ENCODE measurements around the gene TRIM42.

The TRIM42 gene

DNA sequence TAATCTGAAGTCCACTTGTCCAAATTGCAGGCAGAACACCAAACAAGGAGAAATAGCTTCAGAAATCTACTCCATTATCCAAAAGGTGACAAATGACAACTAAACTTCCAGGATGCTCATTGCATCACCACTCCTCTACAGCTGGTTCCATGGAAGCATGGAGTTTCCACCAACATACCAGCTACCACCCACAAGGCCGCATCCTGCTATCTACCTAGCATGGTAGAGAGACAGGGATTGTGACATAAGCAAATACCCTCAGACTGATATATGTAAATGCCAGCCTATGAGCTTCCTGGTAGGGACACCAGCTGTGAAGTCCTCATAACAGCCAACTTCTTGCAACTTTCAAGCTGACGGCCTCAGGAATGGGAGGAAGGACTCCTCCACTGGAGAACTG lies at the start of gene TRIM42:
Gene TRIM42, plus strand, starts transcription at position 301 of the 400 bp plus-strand sequence. CDS start 166 bp downstream, outside the sequence.
- no peak for FAIRE-seq

GRCh38 chr3:140628606-140629005 lies 49.3 kb upstream of the TRIM42 start:
- no peak for FAIRE-seq

DNA sequence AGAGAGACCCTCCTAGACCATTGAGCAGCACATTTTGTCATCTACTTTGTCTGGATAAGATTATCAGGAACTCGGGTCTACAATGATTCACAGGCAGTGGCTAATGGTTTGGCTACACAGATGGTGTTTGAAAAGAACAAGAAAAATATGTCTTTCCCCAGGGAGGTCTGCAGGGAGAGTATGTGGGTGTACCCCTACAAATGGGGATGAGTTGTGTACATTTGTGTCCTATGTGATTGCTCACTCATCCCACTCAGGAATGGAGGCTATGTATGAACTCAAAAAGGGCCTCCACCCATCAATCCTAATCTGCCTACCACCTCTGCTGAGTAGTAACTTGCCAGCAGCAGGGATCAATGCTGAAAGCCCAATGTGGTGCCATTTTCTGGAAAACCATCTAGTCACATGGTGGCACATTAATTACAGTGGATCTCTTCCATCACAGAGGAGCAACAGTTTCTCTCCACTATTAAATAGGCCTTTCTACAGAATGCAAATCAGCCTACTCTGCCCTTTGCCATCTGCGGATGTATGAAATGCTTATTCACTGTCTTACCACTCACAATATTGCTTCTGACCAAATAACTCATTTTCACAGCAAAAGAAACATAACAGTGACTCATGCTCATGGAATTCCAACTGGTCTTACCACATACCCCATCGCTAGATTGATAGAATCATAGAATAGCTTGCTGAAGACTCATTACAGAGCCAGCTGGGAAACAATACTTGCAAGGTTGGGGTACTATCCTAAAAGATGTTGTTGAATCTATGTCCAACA lies 48.3 kb upstream of the TRIM42 start:
- FAIRE-seq: no peak

DNA sequence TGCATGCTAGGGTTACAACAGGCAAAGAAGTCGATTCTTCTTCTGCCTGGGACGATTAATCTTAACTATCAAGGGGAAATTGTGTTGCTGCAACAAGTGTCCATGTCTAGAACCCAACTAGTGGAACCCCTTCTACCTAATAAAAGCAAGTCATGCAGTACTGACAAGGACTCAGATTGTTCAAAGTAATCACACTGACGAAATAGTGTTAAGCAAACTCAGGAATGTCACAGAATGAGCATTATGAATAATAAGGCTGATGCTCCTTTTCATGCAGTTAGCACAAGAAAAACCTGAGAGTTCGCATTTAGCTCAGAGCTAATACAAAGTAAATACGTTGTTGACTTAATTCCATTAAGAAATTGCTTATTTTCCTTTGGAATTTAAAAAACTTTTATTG lies 47.5 kb upstream of the TRIM42 start:
- no peak for FAIRE-seq

DNA sequence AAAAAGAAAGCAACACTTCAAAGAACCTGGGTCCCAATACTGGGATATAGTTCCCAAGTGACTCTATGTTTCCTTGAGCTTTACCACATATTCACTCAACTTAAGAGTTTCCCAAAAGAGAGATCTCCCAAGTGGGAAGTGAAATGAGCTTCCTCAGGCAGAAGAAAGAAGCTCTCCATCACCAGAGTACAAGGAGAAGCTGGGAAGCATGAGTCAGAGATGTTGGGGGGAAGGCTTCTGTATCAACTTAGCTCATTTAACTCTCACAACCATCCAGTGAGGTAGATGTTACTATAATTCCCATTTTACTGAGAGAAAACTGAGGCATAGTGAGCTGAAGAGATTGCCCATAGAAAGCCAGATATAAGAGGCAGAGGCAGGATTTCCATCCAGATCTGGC lies 47.0 kb upstream of the TRIM42 start:
- no peak for FAIRE-seq

- FAIRE-seq: no peak
Measured at GRCh38 chr3:140635276-140635675, 42.6 kb upstream of the TRIM42 start.

DNA sequence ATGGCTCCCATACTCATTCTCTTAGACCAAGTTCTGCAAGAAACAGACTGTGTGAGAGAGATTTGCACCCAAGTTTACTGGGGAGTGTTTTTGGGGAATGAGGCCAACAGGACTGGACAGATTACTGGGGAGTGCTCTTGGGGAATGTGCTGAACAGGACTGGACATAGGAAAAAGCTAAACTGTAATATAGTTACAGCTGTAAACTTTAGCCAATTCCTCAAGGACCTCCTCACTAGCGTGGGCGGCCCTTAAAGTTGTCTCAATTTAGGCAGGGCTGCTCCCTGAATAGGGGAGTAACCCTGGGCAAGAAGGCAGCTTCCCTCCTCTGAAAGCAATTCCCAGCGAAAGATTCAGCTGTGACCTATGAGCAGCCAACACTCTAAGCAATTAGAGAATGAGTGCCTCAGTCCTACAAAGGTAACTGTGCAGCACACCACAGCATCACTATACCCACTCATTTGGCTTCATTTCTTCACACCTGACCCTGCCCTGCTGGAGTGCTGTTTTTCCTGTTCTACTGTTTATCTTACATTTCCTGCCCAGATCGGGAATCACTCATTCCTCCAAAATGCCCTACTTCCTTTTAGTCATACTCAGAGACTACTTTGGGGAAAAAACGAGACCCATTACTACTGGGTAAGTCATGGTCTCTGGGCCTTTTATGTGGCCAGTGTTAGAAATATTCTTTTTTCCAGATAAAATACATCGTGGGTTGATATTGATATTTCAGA lies 41.3 kb upstream of the TRIM42 start:
- FAIRE-seq: no peak

DNA sequence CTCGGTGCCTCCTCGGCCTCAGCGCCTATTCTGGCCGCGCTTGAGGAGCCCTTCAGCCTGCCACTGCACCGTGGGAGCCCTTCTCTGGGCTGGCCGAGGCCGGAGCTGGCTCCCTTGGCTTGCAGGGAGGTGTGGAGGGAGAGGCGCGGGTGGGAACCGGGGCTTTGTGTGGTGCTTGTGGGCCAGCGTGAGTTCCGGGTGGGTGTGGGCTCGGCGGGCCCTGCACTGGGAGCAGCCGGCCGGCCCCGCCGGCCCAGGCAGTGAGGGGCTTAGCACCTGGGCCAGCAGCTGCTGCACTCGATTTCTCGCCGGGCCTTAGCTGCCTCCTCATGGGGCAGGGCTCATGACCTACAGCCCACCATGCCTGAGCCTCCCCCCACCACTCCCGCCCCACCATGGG lies 26.6 kb upstream of the TRIM42 start:
- no peak for FAIRE-seq

GRCh38 chr3:140655678-140656077 lies 22.2 kb upstream of the TRIM42 start:
- FAIRE-seq: no peak

DNA sequence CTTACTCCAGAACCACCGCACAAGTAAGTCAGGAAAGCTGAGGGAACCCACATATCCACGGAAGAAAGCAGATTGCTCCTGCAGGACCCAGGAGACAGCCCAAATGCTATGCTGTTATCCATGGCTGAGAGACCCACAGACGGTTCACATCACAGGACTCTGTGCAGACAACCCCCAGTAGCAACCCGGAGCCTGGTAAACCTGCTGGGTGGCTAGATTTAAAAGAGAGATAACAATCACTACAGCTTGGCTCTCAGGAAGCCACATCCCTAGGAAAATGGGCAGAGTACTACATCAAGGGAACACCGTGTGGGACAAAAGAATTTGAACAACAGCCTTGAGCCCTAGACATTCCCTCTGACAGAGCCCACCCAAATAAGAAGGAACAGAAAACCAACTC lies 13.8 kb upstream of the TRIM42 start:
- no peak for FAIRE-seq

- no peak for FAIRE-seq
Measured at GRCh38 chr3:140682586-140682985, 4.7 kb downstream of the TRIM42 start.

GRCh38 chr3:140686128-140686527 lies 8.3 kb downstream of the TRIM42 start:
- no peak for FAIRE-seq

- FAIRE-seq: no peak
Measured at GRCh38 chr3:140686948-140687347, 9.1 kb downstream of the TRIM42 start.

DNA sequence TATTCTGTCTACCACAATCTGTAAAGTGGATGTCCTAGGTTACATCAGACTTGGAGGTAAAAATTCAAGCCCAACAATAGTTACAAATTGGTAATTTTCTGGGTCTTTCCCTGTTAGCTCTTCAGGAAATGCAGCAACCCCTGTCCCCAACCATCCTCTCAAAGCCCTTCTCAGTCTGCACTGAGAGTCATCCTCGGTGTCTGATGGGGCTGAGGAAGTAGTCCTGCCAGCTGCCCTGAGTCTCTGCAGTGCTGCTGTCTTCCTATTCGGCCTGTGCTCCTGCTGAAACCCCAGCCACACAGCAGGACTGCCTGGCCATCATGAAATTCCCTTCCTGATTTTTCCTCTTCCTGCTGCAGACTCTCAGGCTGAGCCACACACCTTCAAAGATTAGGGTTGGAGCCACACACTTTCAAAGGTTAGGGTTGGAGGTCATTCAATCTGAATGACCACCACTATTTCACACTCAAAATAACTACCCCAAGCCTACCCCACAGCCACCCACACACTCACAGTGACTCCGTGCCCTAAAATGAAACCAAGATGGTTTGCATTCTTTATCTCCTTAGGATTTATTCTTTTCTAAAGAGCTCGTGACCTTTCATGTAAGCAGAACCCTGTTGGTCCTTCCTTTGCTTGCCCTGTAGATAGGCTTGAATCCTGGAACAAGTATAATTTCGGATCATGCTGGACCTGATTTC lies 17.6 kb downstream of the TRIM42 start:
- no peak for FAIRE-seq

DNA sequence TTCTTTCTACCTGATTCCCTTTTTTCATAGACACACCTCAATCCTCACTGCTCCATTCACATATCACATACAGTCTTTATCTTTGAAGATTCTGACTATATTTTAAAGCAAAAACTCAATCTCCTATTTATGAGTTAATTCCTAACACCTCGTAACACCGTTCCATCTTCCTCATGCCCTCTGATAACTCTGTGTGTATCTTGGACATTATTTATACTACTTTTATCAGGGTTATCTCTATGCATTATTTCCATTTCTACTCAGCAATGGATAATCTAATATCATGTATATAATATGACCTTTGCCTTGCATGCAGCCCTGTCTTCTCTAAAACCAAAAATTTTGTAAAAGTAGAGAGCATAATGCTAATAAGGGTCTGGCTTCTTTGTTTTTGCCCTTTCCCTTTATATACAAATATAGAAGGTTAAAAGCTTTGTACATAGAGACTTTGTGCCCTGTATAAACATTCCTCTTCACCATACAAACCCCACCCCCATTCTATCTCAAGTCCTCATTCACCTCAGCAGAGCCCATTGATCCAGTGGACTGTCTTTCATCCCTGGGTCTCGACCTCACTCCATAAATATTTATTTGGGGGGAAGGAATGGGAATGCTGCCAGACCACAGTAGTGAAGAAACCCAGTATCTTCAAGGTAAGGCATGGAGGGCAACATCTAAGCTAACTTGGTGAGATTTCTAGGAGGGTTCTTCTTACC lies 21.8 kb downstream of the TRIM42 start:
- no peak for FAIRE-seq

DNA sequence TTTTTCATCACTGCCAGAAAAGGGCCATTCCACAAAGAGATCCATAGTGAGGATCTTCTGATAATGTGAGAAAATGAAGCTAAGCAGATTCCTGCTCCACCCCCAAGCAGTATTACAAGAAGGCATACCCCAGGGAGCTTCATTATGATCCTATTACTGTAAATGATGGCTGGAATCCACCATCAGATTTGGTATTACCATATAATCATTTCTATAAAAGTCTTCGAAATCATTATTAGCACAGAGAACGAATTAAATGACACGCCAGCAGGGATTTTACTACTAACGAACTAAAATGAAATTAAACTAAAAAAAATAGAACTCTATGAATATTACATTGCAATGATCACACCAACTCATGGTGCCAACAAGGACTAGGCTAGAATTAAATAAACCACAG lies 24.4 kb downstream of the TRIM42 start:
- no peak for FAIRE-seq

DNA sequence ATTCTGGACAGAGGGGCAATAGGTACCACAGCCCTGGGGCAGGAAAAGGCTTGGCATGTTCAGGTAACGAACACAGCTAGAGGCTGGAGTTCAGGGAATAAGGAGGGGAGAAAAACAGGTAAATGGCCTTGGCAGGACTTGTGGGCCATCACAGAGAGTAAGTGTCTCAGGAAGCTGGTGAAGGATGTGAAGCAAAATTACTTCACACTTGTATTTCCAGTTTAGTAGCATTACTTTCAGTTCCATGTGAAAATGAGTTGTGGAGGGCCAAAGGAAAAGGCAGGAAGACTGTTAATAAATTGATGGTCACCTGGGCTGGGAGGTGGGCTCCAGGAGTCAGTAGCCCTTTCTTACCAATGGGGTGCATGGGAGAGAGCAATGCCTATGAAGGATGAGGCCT lies 25.6 kb downstream of the TRIM42 start:
- FAIRE-seq: no peak

DNA sequence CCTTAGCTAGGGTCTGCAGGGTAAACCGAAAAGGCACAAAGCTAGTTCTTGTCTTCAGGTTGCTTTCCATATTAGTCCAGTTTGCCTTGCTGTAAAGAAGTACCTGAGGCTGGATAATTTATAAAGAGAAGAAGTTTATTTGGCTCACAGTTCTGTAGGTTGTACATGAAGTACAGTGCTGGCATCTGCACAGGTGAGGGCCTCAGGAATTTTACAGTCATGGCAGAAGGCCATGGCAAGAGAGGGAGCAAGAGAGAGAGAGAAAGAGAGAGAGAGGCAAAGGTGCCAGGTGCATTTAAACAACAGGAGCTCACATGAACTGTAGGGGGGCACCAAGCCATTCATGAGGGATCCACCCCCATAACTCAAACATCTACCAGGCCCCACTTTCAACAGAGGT lies 26.9 kb downstream of the TRIM42 start:
- FAIRE-seq: no peak

- no peak for FAIRE-seq
Measured at GRCh38 chr3:140705954-140706353, 28.1 kb downstream of the TRIM42 start.

GRCh38 chr3:140706360-140706759 lies 28.5 kb downstream of the TRIM42 start:
- no peak for FAIRE-seq

DNA sequence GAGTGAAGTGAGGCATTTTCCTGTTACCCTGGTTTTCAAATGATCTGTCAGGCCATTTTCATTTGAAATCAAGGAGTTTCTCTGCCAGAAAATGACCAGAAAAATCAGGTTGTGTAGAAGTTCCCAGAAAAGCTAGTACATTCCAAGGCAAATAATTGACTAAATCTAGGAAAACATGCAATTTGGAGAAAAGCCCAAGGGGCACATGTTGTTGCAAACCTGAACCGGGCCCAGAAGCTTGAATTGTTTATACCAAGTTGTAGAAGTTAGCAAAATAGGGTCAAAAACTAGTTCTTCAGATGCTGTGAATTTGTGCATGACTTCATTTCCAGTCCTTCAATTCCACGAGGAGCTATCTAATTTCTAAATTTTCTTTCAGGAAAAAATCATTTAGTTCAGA lies 31.0 kb downstream of the TRIM42 start:
- no peak for FAIRE-seq

DNA sequence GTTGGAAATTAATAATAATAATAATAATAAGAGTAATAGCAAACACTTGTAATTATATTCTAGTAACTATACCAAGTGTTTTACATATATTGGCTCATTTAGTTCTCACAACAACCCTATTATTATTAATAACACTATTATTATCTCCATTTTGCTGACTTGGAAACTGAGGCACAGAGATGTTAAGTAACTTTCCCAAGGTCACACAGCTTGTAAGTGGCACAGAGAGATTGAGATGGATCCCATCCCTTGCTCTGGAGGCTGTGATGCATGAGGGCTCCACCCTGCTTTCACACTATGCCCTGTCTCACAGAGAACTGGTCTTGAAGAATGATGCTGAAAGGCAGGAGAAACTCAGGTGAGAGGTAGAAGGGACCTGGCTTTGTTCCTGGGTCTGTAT lies 31.9 kb downstream of the TRIM42 start:
- FAIRE-seq: no peak
